Kidney (tissue), 14 donors: ENCODE data around the gene TMEM61. TPM values are rescaled to one million over a fixed set of nuclear protein-coding genes. Genes with fewer than 3 reads are reported as not detected.

Source experiments
- DNase-seq, 5 donors: peaks; one replicate each; pipeline ENCODE4 v3.0.0-alpha.2; 2013 to 2020
- FAIRE-seq: peaks from 2 replicates; lab custom pipeline; 2012; peaks lifted over from hg19 to GRCh38; lab: Jason Lieb, UNC
- H3K27ac ChIP-seq, 2 donors: one replicate each; pipeline ENCODE4 v1.7.0; 2013; ENCODE audit warnings: low read depth in 2 of 2, low read length in 2 of 2, inconsistent platforms in 1 of 2
- H3K27me3 ChIP-seq: one replicate; pipeline ENCODE4 v1.7.1; 2013; ENCODE audit warnings: low read length, inconsistent platforms; ENCODE audit not compliant: control insufficient read depth, insufficient read depth
- H3K36me3 ChIP-seq, 3 donors: one replicate each; pipeline versions ENCODE4 v1.7.0 to v1.7.1; 2013; ENCODE audit warnings: low read length in 3 of 3, control low read depth in 1 of 3, inconsistent platforms in 1 of 3; ENCODE audit not compliant: insufficient read depth in 3 of 3, control insufficient read depth in 2 of 3
- H3K4me1 ChIP-seq, 3 donors: one replicate each; pipeline versions ENCODE4 v1.7.0 to v1.7.1; 2013; ENCODE audit warnings: low read length in 3 of 3, inconsistent platforms in 1 of 3, low read depth in 1 of 3; ENCODE audit not compliant: control insufficient read depth in 2 of 3, insufficient read depth in 2 of 3
- H3K4me3 ChIP-seq, 3 donors: one replicate each; pipeline versions ENCODE4 v1.7.0 to v1.8.1; 2013; ENCODE audit warnings: low read length in 3 of 3, control low read depth in 1 of 3, inconsistent platforms in 1 of 3
- H3K9ac ChIP-seq, 3 donors: one replicate each; pipeline versions ENCODE4 v1.7.0 to v1.7.1; 2013; ENCODE audit warnings: low read length in 3 of 3, control low read depth in 1 of 3, inconsistent platforms in 1 of 3
- H3K9me3 ChIP-seq, 3 donors: one replicate each; pipeline versions ENCODE4 v1.7.0 to v1.7.1; 2013; ENCODE audit warnings: low read length in 3 of 3, control low read depth in 1 of 3, inconsistent platforms in 1 of 3; ENCODE audit not compliant: control insufficient read depth in 2 of 3, insufficient read depth in 1 of 3
- intact Hi-C: fragments of 100-400 bp; cut with DNase I; formaldehyde crosslinking; loops from one replicate; pipeline ENCODE4 v1.11.1; 2022
- polyA plus RNA-seq: library from polyadenylated mRNA; stranded (reverse); fragments of 350-450 nt; fragmentation: Illumina TruSeq; extraction: RNeasy Lipid Tissue Mini Kit (QIAGEN cat#74804); gene quantifications from one replicate; pipeline ENCODE4 v1.2.3, GENCODE V29; 2014; ENCODE audit warnings: low read depth, low replicate concordance; ENCODE audit not compliant: insufficient read depth
- total RNA-seq: library from RNA; stranded (reverse); fragmentation: NEBNext Ultra II Directional; extraction: Animal tissue kit (Norgen Biotek cat#: 25700); gene quantifications from one replicate; pipeline ENCODE4 v1.2.1, GENCODE V29; 2021
- TF ChIP-seq, protein P1 (sequence below): IDR thresholded peaks from 3 replicates; pipeline ENCODE4 v1.5.1; 2012; ENCODE audit warnings: mild to moderate bottlenecking, moderate library complexity, borderline replicate concordance; ENCODE audit not compliant: insufficient read depth; ENCODE audit errors: extremely low read depth
- donor health status: control.
- donor health status: control.
- donor health status: control.
- donor health status: control.
- donor health status: control.
- donor health status: DM: yes; HTN: yes; CAD: no.
- donor health status: Normal renal cell carcinoma (clear cell type).

Gene TMEM61
- total and polyA plus RNA-seq, 2 donors from 2014 or later: 7.0 to 42.7 TPM

DNA sequence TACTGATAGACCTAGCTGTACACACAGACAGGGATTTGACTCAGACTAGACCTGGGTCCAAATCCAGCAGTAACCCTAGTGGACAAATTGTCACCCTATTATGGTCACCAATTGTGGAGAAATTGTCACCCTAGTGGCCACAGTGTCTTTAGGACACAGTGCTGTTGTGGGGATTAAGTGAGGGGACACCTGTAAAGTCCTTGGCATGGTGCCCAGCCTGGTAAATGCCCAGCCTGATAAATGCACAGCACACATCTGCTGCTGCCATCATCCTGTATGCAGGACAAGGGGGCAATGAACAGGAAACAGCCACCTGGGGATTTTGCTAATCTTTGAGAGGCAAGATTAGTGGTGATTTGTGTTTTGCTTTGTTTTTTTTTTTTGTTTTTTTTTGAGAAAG is 2.3 kb downstream of the TMEM61 start:
- peaks cover 0 to 14% (median 4%) of the 10 kb centered on the region in 3 donors for H3K4me1 ChIP-seq
- no peaks in the 10 kb centered on the region for H3K9me3 ChIP-seq
- no peak overlapping the region for H3K27ac ChIP-seq
- DNase-seq (peak in 2 of 5 donors; percentile 22 to 31), FAIRE-seq (no peak)
- intact Hi-C loops: no loop called here
- no peak overlapping the region for H3K9ac ChIP-seq
- H3K4me3 ChIP-seq: no peak overlapping the region
- H3K27me3 ChIP-seq: peaks cover 3% of the 10 kb centered on the region
- H3K36me3 ChIP-seq: no peaks in the 10 kb centered on the region
- TF ChIP-seq, protein P1, sequence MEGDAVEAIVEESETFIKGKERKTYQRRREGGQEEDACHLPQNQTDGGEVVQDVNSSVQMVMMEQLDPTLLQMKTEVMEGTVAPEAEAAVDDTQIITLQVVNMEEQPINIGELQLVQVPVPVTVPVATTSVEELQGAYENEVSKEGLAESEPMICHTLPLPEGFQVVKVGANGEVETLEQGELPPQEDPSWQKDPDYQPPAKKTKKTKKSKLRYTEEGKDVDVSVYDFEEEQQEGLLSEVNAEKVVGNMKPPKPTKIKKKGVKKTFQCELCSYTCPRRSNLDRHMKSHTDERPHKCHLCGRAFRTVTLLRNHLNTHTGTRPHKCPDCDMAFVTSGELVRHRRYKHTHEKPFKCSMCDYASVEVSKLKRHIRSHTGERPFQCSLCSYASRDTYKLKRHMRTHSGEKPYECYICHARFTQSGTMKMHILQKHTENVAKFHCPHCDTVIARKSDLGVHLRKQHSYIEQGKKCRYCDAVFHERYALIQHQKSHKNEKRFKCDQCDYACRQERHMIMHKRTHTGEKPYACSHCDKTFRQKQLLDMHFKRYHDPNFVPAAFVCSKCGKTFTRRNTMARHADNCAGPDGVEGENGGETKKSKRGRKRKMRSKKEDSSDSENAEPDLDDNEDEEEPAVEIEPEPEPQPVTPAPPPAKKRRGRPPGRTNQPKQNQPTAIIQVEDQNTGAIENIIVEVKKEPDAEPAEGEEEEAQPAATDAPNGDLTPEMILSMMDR: no peak

DNA sequence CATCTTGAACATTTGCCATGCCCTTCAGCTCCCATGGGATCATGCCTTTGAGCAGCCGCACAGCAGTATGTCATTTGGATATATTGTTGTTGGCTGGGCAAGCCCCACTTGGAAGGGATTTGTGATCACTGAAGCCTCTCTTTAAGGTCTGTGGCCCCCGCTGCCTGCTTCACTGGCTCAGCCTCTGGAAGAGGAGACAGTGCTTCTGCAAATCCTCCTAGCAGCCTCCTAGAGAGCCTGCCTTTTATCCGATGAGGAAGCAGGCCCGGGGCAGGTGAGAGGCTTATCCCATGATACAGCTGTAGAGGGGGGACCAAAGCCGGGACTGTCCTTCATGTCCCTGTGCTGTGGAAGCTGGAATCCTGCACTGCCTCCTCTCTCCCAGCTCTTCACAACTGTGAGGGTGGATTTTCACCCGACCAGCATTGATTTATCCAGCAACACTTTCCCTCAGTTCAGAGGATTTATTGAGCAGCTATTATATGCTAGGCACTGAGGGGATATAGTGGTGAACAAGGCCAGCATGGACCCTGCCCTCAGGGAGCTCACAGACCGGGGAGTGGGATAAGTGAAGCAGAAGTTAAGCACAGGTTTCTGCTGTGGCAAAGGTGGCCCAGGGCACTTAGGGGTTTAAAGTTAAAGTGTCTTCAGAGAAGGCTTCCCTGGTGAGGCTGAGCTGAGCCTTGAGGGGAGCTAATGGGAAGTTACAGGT is 3.9 kb downstream of the TMEM61 start:
- peak; percentile 28 to 42 (median 40) for DNase-seq
- Histone ChIP-seq H3K36me3 (no peaks in the 10 kb centered on the region), H3K27ac (no peak overlapping the region), H3K27me3 (peaks cover 3% of the 10 kb centered on the region), H3K4me1 (peaks cover 0 to 9% (median 0%) of the 10 kb centered on the region in 3 donors), H3K9me3 (no peaks in the 10 kb centered on the region), H3K4me3 (no peak overlapping the region), H3K9ac (no peak overlapping the region)
- intact Hi-C loops: no loop called here
- TF ChIP-seq, protein P1: no peak
- FAIRE-seq: no peak

DNA sequence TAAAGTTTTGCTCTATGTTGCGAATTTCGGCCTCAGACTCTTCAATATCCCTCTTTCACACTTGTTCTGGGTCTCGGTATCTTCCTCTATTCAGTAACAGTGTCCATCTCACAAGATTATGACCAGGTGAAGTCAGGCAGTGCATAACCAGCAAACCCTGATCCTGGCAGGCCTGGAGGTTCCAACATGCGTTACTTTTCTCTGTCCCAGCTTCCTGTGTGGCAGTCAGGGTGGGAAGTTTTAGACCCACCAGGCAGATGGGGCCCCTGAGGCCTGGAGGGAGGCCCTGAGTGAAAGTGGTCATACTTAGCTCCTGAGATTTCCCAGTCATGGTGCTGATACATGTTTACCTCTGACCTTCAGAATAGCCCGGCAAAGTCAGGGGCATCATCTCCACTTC is 5.1 kb downstream of the TMEM61 start:
- intact Hi-C loops: no loop called here
- TF ChIP-seq, protein P1: no peak
- H3K9ac ChIP-seq: no peak overlapping the region
- FAIRE-seq (no peak), DNase-seq (peak in 1 of 5 donors; percentile 5)
- no peaks in the 10 kb centered on the region for H3K27me3 ChIP-seq
- H3K9me3 ChIP-seq: no peaks in the 10 kb centered on the region
- no peak overlapping the region for H3K27ac ChIP-seq
- H3K4me3 ChIP-seq: no peak overlapping the region
- H3K4me1 ChIP-seq: peaks cover 0 to 4% (median 0%) of the 10 kb centered on the region in 3 donors
- no peaks in the 10 kb centered on the region for H3K36me3 ChIP-seq
